ENCODE results near the gene CACNA1A.

Gene CACNA1A

DNA sequence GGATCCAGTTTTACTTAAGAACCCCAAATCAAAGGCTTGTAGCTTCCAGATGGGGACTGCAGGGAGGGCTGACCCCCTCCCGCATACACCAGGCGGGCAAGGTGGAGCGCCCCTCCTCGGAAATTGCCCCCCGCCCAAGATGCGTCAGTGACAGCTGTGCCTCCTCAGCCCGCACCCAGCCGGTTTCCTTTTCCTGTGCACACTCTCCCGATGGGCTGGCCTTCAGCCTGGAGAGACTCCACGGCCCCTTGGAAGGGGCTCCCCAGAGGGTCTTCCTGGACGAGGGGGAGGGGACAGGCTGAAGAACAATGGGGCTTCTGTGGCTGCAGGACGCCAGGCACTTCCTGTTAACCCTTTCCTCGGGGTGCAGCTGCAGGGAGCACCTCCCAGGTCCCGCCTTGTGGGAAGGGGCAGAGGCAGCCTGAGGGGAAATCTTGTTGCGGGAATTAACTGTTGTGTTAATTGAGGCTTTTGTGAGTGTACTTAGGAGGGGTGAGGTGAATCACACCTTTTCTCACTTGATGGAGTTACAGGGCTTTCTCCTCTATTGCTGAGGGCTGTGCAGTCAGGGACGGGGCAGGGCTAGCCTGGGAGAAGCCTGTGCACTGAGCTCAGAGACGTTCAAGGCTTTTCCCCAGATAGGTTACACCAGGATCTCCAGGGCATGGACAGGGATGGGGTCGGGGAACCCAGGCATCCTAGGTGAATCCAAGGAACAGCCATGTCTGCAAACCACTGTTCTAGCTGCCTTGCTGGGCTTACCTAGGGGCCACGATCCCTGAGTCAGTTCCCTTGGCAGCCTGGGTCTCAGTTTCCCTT, 341.7 kb downstream of the CACNA1A start:
- H3K4me3 ChIP-seq (replicated peaks; ENCODE audit: low read depth, low read length): peak overlapping the region; percentile 34
- peak; percentile 97 for DNase-seq (ENCODE audit: low read depth)
- TF ChIP-seq, protein P1, sequence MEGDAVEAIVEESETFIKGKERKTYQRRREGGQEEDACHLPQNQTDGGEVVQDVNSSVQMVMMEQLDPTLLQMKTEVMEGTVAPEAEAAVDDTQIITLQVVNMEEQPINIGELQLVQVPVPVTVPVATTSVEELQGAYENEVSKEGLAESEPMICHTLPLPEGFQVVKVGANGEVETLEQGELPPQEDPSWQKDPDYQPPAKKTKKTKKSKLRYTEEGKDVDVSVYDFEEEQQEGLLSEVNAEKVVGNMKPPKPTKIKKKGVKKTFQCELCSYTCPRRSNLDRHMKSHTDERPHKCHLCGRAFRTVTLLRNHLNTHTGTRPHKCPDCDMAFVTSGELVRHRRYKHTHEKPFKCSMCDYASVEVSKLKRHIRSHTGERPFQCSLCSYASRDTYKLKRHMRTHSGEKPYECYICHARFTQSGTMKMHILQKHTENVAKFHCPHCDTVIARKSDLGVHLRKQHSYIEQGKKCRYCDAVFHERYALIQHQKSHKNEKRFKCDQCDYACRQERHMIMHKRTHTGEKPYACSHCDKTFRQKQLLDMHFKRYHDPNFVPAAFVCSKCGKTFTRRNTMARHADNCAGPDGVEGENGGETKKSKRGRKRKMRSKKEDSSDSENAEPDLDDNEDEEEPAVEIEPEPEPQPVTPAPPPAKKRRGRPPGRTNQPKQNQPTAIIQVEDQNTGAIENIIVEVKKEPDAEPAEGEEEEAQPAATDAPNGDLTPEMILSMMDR (IDR thresholded peaks at IDR 0.05; ENCODE audit: low read length, missing control alignments): no peak

DNA sequence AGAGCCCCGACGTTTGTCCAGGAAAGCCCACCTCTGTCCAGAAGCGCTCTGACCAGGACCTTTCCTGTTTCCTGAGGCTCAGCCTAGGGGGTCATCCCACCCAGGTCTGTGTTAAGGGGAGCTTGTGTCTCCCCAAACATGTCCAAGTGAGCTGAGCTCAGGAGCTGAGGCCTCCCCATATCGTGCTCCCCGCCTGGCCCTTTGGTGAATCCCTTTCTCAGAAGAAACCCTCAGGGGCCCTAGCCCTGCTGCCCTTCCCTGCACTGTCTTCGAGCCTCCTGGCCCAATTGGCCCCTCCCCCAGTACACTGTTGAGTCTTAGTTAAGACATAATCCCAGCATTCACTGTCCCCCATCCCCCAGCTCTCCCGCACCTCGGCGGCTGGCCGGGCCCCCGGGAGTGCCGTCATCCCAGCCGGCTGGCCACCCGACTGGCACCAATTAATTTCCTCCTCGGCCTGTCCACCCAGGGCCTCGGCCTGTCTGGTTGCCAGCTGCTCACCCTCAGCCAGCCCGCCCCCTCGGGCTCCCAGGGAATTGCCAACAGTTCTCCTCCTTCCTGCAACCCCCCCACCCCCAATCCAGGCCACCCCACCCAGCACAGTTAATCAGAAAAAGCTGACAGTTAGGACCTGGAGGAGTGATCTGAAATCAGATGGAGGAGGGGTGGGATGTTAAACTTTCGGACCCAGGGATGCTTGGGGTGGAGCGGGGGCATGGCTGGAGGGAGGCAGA, 342.5 kb downstream of the CACNA1A start:
- peak; percentile 94 for DNase-seq (ENCODE audit: low read depth)
- H3K4me3 ChIP-seq (replicated peaks; ENCODE audit: low read depth, low read length): peak overlapping the region; percentile 45
- TF ChIP-seq, protein P1 (IDR thresholded peaks at IDR 0.05; ENCODE audit: low read length, missing control alignments): no peak

DNA sequence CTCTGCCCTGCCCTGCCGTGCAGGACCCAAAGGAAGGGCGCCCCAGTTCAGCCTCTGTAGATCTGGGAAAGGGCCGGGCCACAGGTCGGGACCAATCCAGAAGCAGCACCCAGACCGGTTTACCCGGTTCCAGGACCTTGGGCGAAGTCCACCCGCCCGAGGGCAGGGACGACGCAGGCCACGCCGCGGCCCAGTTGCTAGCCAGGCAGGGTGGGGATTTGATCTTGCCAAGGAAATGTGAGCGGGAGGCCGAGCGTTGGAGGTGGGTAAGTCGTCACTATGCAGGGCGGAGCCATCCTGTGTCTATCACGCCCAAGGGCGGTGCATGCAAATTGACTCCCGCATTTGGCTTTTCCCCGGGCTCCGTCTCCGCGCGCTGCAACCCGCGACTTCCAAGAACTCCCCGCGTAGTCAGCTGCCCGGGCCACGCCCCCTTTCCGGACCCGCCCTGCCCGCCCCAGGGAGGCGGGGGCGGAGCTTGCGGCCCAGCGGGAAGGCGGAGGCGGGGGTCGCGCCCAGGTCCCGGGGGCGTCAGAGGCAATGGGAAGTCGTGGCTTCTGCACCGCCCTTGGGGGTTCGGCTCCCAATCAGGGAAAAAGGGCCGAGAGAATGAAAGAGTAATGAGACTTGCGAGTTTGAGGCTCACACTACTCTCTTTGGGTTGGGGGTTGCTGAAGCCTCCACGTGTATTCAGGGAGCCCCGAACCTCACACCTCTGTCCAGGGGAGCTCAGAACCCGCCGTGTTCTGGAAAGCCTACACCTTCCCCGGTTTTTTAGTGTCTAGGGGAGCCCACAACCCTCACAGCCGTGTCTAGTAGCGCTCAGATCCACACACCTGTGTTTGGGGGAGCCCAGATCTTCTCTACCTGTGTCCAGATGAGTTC, 343.3 kb downstream of the CACNA1A start:
- TF ChIP-seq, protein P1 (IDR thresholded peaks at IDR 0.05; ENCODE audit: low read length, missing control alignments): no peak
- peak; percentile 99 for DNase-seq (ENCODE audit: low read depth)
- peak overlapping the region; percentile 45 for H3K4me3 ChIP-seq (replicated peaks; ENCODE audit: low read depth, low read length)

DNA sequence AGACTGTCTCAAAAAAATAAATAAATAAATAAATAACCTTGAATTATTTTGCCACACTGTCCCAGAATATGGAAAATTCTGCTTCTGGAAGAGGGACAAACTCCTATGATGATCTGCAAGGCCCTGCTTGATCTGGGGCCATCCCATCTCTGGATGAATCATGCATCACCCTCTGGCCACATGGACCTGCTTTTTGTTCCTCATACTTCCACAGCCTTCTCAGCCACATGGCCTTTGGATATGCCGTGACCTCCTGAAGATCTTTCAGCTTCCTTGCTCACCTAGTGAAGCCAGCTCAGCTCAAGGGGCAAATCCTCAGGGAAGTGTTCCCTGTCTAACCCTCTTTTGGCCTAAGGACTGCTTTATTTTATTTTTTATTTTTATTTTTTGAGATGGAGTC, 345.7 kb downstream of the CACNA1A start:
- no peak overlapping the region for H3K4me3 ChIP-seq (replicated peaks; ENCODE audit: low read depth, low read length)
- TF ChIP-seq, protein P1 (IDR thresholded peaks at IDR 0.05; ENCODE audit: low read length, missing control alignments): no peak
- no peak for DNase-seq (ENCODE audit: low read depth)

DNA sequence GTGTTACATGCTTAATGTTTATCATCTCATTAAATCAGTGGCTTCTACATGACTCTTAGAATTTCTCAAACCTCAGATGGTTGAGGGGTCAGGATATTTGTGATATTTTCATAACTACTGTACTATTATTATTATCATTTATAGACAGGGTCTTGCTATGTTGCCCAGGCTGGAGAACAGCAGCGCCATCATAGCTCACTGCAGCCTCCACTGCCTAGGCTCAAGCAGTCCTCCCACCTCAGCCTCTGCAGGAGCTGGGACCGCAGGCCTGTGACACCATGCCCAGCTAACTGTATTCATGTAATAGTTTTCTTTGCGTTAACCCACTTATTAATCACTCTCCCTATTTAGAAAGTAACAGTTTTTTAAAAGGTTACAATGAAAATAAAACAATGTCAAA, 346.6 kb downstream of the CACNA1A start:
- DNase-seq (ENCODE audit: low read depth): no peak
- TF ChIP-seq, protein P1 (IDR thresholded peaks at IDR 0.05; ENCODE audit: low read length, missing control alignments): no peak

More for the DNA sequence above, 346.6 kb downstream of the CACNA1A start:
- H3K4me3 ChIP-seq (replicated peaks; ENCODE audit: low read depth, low read length): no peak overlapping the region
